NAMALWA (cell line): Measurements from ENCODE around the gene RNF4.
"Not testable (repeated sequence)": the region's sequence is repeated elsewhere in the genome, so short reads cannot be mapped to it uniquely, and the experiment has no call there.

Experiments used
- DNase-seq: peaks from one replicate; pipeline ENCODE4 v3.0.0-alpha.2; 2015; ENCODE audit warnings: low spot score

RNF4 gene

DNA sequence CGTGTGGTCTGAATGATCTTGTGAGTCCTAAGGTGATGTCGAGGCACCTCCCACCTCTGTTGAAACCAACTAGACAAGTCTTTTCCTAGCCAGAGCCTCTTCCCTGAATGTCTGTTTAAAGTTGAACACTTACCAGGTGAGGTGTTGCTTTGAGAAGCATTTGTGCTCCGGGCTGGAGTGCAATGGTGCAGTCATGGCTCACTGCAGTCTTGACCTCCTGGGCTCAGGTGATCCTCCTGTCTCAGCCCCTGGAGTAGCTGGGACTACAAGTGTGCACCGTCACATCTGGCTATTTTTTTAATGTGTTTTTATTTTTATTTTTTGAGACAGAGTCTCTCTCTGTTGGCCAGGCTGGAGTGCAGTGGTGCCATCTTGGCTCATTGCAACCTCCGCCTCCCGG, 18.1 kb downstream of the RNF4 start:
- DNase-seq: no peak

DNA sequence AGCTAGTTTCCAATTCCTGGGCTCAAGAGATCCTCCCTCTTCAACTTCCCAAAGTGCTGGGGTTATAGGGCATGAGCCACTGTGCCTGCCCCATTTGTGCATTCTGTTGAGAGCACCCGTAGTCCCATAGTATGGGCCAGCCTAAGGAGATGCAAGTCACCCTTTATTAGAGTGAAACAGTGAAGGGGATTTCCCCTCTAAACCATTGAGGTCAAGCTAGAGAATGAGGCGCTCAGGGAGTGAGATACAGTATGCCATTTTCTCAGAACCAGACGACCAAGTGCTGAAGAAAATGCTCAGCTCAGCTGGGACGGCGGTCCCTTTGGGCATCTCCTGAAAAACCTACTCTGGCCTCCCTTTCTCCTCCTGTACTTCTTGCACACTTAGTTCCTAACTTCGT, 18.7 kb downstream of the RNF4 start:
- no peak for DNase-seq

DNA sequence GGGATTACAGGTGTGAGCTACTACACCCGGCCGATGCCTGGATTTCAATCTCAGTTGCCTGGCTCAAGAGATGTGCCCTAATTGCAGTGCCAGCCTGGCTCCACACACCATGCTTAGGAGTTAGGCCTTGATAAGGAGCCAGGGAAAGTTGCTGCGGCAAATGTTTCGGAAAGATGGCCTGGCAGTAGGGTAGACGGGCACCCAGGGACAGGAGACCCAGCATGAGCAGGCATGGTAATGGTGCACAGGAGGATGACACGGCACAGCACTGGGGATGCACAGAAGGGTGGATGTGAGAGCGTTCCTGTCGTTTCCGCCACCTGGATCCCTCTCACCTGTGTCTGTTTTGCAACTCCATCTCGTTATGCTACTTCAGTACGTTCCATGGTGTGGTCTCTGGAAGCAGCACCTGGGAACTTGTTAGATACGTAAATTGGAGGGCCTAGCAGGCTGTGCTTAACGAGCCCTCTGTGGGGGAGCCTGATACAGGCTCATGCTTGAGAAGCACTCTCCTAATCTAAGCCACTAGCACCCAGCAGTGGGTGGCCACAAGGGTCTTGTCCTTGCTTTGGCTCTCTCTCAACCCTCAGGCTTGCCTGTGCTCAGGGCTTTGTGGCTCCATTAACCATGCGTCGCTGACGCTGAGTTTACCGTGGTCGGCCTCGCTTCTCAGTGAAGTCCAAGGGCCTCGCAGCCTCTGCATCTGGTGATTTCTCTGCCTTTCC, 20.3 kb downstream of the RNF4 start:
- no peak for DNase-seq

DNA sequence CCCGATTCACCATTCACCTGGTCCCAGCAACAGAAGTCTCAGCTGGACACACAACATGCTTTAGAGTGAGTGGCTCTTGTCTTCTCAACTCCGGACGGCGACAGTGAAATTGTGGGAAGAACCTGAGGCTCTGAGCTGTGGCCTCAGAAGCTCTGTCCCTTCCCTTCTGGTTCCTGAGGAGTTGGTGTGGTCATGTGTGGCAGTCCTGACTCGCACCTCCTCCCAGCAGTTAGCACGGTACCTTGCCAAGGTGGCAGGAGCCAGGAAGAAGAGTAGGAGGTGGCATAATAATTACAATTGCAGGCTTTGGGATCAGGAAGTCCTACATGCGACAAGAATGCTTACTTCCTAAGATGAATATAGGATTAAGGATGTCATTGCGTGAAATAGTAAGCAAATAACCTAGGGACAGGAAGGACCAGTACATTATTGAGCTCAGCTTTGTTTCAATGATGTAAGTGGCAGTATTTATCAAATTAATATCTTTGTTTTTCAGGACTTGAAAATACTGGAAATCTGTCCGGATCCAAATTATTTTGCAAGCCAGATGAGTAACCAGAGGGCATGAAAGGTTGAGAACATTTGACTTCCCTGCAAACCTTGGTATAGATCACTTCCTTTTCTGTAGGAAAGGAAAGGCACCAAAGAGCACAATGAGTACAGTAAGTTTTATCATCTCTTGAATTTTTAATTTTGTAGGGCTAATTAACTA, 21.1 kb downstream of the RNF4 start:
- DNase-seq: no peak

DNA sequence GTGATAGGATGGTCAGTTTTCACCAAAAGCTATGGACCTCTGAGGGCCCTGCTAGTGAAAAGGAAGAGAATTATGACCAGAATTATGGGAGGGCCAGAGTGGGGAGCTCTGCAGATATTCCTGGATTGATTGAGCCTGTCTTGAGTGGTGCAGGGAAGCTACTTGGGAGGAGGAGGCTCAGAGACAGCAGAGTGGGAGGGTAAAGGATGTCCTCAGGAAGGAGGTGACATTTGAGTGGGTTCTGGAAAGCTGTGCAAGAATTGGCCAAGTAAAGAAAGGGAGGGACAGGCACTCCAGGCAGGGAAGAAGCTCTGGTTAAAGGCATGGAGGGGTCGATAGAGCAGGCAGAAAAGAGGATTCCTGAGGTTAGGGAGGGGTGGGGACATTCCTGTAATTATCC, 24.1 kb downstream of the RNF4 start:
- DNase-seq: no peak

DNA sequence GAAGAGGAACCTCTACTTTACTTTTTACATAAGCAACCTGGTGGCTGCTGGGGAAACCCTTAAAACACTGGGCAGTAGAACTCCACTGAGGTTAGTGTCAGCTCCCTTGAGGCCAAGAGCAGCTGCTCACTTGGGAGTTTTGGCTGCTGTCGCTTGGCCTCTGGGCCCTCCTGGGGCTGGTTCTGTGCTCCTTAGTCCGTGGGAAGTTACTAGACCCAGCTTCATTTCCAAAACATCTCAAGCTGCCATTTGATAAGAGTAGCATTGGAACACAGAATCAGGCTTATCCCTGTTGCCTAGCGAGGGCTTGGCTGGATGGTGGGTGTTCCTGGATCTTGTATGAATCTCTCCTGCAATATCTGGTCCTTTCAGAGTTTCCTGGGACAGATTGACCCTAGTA, 26.1 kb downstream of the RNF4 start:
- no peak for DNase-seq

DNA sequence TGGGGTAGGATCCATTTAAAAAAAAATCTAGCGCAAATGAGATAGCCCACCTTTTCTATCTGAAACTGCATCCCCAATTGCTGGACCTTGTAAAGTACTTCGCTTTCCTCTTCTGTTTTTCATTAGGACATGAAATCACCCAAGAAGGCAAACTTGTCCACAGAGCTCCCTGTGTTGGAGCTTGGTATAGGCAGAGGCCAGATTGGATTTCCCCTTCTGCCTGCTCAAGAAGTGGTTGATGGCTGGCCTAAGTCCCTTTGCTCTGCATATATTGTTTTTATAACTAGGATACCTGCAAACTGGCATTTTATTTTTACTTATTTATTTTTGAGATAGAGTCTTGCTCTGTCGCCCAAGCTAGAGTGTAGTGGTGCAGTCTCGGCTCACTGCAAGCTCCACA, 28.4 kb downstream of the RNF4 start:
- no peak for DNase-seq

DNA sequence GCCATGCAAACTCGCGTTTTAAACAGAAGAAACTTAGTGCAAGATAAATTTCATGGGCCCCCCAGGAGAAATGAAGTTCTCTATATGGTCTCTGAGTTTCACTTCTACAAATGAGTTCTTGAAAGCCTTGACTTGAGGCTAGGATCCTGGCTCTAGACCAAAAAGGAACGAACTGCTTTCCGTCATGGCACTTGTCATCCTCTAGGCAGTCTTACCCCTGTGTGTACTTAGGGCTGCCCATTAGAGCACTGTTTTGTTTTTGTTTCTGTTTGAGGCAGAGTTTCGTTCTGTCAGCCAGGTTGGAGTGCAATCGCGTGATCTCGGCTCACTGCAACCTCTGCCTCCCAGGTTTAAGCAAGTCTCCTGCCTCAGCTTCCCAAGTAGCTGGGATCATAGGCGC, 29.0 kb downstream of the RNF4 start:
- DNase-seq: no peak

DNA sequence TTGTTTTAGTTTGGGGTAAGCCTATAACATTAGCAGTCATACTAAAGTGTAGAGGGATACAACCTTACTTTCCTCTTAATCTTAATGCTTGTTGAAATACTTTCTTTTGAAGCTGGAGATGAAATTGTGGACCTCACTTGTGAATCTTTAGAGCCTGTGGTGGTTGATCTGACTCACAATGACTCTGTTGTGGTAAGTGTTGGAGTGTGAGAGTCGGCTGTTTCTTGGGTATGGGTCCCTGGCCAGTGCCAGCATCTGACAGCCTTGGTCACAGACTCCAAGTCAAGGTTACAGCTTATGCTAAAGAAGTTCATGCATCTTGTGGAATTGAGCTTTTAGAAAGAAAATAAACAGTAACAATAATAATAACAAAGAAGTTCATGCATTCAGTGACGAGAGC, 31.6 kb downstream of the RNF4 start:
- no peak for DNase-seq

DNA sequence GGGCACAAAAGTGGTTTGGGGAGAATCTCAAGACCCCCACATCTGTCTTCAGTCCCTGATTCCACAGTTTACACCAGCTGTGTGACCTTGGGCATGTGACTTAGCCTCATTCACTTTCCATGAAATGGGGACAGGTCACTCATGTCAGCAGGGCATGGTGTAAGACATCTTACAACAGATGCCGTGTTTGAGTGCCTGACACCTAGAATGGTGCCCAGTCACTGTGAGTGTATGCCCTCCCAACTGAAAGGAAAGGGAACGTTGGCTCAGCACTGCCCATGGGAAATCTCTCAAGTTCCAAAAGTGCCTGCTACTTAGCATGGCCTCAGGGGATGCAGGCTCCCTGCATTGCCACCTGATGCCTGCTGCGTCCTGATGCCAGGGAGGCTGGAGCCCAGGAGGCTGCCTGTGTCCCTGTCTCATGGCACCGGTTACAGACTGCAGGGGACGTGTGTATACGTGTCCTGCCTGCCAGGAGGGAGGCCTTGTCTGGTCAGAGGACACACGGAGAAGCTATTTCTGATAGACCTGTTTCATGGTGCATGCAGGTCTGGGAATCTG, 32.2 kb downstream of the RNF4 start:
- no peak for DNase-seq

DNA sequence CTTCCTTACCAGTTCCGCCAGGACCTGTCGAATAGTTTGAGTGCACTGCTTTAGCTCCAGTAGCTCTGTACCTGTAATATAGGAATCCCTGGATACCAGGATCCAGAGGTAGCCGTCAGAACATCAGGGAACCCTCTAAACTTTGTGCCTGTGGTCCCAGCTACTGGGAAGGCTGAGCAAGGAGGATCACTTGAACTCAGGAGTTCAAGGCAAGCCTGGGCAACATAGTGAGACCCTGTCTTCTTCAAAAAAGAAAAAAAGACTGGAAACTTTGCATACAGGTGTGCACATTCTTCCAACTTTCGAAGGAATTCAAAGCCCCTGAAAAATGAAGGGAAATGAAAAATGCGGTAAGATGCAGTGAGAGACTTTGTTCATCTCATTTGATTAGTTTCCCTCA, 34.9 kb downstream of the RNF4 start:
- DNase-seq: no peak

DNA sequence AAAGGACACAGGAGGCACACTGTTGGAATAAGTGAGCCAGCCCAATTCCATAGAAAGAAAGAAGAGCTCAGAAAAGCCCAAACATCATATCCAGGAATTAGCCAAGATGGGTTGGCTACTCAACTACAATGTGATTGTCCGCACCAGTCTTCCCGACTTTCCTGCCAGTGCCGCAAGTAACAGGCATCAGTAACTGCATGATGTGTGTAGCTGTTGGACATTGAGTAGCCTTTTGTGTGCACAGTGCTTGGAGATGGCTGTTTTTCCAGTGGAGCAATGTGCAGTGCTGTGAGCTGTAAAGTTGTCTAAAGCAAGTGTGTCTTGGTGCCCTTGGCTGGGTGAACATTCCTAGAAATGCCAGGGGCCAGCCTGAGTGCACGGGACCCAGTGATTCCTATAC, 38.4 kb downstream of the RNF4 start:
- no peak for DNase-seq

DNA sequence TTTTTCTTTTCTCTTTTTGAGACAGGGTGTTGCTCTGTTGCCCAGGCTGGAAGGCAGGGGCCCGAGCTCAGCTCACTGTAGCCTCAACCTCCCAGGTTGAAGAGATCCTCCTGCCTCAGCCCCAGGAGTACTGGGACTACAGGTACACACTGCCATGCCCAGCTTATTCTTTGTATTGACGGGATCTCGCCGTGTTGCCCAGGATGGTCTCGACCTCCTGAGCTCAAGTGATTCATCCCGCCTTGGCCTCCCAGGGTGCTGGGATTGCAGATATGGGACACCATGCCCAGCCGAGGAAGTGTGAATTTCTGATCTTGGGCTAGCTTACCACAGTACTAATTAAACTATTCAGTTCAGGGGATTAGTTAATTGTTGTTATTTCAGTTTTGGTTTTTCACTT, 38.9 kb downstream of the RNF4 start:
- no peak for DNase-seq

DNA sequence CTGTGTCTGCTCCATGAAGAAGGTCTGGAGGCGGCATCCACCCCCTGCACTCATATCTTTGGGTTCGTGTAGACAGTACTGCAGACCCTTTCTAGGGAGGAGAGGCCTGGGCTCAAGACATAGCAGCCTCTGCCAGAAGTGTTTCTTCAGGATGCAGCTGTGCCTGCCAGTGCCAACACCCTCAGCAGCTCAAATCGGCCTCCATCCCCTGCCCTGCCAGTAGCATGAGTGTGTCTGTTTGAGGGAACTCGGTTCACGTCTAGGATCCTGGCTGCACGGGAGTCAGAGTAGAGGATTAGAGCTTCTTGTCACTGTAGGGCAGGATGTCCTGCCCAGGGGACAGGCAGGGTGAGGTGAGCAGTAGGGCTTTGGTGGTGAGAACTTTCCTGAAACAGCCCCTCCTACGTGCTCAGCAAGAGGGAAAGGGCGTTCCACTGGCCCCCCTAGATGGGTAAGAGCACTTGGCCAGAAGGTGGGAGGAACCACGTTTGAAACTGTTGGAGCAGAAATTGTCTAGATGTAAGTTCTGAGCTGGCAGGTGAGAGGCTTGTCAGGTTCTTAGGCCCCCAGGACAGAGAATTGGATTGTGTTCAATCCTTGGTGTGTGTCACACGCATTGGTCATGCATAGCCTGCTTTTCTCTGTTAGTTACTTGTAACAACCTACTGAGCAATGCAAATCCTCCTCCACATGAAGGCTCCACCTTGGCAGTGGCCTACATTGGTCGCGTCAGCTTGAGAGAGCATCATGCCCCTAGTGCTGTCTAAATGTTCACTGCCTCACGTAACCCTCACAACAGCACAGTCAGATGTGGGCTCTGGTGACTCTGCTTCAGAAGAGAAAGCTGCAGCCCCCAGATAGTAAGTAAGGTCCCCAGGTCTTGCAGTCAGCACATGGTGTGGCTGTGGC, 41.7 kb downstream of the RNF4 start:
- no peak for DNase-seq

DNA sequence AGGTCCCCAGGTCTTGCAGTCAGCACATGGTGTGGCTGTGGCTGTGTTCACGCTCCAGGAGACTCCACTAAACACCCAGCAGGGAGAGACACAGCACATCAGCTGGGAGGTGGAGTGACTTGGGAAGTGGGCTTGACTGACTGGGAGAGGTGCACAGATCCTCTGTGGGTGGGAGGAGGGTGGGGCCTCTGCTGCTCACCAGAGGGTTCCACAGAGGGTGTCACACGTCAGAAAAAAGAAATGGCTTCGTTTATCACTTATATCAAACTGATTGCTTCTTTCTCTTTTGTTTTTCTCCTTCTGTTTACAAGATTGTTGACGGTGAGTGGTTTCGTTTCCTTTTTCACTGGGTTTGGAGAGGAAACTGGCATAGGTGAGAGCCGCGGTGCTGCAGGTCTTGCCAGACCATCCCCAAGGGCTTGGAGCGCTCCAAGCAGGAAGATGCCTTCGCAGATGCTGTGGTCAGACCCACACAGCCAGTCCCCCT, 42.8 kb downstream of the RNF4 start:
- DNase-seq: no peak

DNA sequence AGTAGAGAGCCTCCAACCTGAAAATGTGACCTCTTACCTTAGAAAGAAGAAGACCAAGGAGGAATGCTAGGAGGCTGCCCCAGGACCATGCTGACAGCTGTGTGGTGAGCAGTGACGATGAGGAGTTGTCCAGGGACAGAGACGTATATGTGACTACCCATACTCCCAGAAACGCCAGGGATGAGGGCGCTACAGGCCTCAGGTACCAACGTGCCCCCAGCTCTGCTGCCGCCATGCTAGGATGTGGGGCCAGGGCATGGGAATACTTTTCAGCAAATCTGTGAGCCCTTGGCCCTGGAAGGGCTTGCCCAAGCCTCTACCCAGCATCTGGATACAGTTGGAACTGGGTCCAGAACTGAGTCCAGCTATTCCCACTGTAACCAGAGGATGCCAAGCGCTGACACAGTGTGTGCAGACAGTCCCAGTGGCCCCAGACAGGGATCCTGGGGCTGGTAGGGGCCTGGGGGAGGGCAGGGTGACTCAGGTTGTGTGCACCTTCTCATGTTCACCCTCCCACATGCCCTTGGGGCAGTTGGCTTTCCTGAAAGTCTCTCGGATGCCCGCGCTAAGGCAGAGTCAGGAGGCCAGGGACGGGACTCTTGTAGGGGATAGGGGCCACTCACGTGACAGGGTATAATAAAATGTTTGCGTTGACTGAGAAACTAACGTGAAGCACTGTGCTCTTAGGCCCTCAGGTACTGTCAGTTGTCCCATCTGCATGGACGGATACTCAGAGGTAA, 43.7 kb downstream of the RNF4 start:
- DNase-seq: no peak

DNA sequence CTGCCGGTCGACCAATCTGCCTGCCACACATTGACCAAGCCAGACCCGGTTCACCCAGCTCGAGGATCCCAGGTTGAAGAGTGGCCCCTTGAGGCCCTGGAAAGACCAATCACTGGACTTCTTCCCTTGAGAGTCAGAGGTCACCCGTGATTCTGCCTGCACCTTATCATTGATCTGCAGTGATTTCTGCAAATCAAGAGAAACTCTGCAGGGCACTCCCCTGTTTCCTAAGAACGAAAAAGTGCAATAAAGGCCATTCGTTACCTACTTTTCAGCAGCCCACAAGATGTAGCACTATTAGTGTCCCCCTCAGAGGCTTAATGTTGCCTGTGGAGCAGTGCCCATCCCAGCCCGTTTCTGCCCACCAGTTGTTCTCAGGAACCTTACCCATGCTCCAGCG, 45.3 kb downstream of the RNF4 start:
- not testable (repeated sequence) for DNase-seq

DNA sequence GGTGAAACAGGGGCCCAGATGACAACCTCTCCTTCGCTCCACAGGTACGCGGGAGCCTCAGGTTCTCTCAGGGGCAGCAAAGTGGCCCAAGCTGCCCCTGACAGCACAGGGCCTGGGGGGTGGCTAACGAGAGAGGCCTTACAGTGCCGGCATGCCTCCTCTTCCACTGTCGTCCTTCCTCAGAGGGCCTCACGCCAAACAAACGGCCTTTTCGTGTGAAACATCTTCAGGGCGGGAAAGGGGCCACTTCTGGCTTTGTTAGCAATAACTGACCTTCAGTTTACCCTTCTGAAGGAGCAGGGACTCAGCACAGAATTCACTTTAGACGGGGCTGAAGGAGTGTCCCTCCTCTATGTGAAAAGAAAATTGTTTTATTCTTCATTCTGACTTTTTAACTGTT, 46.0 kb downstream of the RNF4 start:
- not testable (repeated sequence) for DNase-seq

DNA sequence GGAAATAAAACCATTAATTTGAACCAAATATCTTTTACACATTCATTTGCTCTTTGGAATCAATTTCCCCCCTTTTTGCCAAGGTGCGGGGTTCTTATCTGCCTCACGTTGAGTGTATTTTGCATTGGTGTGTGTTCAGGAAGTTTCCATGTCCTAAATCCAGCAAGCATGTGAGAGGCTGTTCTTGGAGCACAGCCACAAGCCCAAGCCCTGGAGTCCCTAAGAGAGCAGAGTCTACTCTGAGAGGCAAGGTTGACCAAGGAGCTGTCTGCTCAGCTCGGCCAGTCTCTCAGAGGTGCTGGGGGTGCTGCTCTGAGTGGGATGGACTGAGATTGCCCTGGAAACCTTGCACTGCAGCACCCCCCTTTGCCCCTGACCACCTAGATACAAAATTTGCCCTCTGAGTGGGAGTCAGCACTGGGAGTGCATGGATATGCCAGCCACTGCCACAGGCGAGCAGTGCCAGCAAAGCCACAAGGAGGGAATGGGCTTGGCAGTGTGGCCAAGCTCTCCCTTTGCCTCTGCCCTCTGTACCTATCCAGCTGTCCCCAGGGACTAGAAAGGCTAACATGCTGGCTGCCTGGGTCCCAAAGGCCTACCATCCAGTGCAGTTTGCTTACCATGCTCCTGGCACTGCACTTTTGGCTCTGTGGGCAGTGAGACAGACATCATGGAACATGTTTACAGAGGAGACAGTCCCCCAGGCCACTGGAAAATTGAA, 47.1 kb downstream of the RNF4 start:
- no peak for DNase-seq

DNA sequence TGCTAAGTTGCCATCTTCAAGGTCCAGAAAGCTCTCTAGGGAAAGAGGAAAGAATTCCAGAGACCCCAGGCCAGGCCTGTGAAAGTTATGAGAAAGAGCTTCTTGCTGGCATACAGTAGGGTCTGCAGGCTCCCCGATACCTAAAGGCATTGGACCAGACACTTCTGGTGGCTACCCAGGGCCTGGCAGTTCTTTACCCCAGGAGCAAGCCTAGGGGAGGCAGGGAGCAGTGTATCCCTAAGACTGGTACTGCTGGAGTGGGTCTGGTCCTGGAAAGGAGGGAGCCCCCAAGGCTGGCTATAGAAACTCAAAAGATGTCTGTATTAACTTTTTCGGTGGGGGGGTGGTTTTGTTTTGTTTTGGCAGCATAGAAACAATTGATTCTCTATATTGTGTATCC, 47.7 kb downstream of the RNF4 start:
- DNase-seq: no peak

DNA sequence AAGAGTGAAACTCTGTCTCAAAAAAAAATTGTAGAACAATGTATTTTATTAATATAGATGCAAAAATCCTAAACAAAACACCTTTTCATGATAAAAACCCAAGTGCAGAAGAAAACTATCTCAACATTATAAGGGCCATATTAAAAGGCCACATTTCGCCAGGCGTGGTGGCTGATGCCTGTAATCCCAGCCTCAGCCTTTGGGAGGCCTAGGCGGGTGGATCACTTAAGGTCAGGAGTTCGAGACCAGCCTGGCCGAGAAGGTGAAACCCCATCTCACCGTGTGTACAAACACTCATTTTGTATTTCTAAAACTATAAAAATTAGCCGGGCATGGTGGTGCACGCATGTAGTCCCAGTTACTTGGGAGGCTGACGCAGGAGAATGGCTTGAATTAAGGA, 57.7 kb downstream of the RNF4 start:
- peak; percentile 31 for DNase-seq
